OCI-LY7 (cell line): ENCODE results near the gene TMLHE.
"Not testable (repeated sequence)": the region's sequence is repeated elsewhere in the genome, so short reads cannot be mapped to it uniquely, and the experiment has no call there.

Experiments
- EZH2phosphoT487 ChIP-seq: fragments of 200-600 bp; sonication (generic); IDR thresholded peaks from 2 replicates; pipeline ENCODE4 v1.6.1; 2018; ENCODE audit warnings: low read depth, borderline replicate concordance, mild to moderate bottlenecking, mixed run types, antibody characterized with exemption, low read length, moderate library complexity, mixed read lengths
- TF ChIP-seq, protein P1 (sequence below): fragments of 200-600 bp; sonication (generic); conservative IDR thresholded peaks from 2 replicates; pipeline ENCODE4 v1.5.1; 2014; ENCODE audit warnings: mild to moderate bottlenecking, antibody characterized with exemption, low read length, moderate library complexity, mixed read lengths

GRCh38 chrX:155491421-155491820, 121.3 kb downstream of the TMLHE start:
- TF ChIP-seq, protein P1, sequence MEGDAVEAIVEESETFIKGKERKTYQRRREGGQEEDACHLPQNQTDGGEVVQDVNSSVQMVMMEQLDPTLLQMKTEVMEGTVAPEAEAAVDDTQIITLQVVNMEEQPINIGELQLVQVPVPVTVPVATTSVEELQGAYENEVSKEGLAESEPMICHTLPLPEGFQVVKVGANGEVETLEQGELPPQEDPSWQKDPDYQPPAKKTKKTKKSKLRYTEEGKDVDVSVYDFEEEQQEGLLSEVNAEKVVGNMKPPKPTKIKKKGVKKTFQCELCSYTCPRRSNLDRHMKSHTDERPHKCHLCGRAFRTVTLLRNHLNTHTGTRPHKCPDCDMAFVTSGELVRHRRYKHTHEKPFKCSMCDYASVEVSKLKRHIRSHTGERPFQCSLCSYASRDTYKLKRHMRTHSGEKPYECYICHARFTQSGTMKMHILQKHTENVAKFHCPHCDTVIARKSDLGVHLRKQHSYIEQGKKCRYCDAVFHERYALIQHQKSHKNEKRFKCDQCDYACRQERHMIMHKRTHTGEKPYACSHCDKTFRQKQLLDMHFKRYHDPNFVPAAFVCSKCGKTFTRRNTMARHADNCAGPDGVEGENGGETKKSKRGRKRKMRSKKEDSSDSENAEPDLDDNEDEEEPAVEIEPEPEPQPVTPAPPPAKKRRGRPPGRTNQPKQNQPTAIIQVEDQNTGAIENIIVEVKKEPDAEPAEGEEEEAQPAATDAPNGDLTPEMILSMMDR: not testable (repeated sequence)
- not testable (repeated sequence) for TF ChIP-seq EZH2phosphoT487
